ENCODE results near the gene TIMM17A. TPM values are rescaled to one million over a fixed set of nuclear protein-coding genes. Genes with fewer than 3 reads are reported as not detected.

The TIMM17A gene
- total RNA-seq, 6 donors from 2014 or later = 11.7 to 38.9 (median 23.2) TPM

GRCh38 chr1:201982623-201983379 is 27.5 kb downstream of the TIMM17A start, which contains the start of gene RNPEP:
Gene RNPEP, plus strand, starts transcription at chr1:201982648. Its CDS starts 19 bp downstream, at chr1:201982667.
- whole genome bisulfite sequencing, 2 donors = 0 to 1% methylated on average over 11 to 22 of the region's 80 CpGs
- H3K4me1 ChIP-seq = peaks cover 3 to 21% (median 13%) of the 10 kb centered on the region in 4 donors
- TF ChIP-seq EP300 (IDR thresholded peaks at IDR 0.05) (no peak), POLR2AphosphoS5 (IDR thresholded peaks at IDR 0.05) (peak; percentile 63 to 64), POLR2A (IDR thresholded peaks at IDR 0.05) (peak in 2 of 4 donors; percentile 77 to 82), CTCF (IDR thresholded peaks at IDR 0.05) (peak in 5 of 6 experiments; percentile 14 to 72 (median 52))
- DNase-seq (peak; percentile 83 to 94), ATAC-seq (ENCODE audit: low FRiP score in 2 of 2) (peak; percentile 94 to 96)
- no peaks in the 10 kb centered on the region for H3K27me3 ChIP-seq
- no peaks in the 10 kb centered on the region for H3K9me3 ChIP-seq
- no peaks in the 10 kb centered on the region for H3K36me3 ChIP-seq
- H3K4me3 ChIP-seq = peak within 1 kb of the TSS; percentile 54 to 100 (median 92)
- H3K27ac ChIP-seq = peak within 1 kb of the TSS; percentile 91 to 97 (median 94)

DNA sequence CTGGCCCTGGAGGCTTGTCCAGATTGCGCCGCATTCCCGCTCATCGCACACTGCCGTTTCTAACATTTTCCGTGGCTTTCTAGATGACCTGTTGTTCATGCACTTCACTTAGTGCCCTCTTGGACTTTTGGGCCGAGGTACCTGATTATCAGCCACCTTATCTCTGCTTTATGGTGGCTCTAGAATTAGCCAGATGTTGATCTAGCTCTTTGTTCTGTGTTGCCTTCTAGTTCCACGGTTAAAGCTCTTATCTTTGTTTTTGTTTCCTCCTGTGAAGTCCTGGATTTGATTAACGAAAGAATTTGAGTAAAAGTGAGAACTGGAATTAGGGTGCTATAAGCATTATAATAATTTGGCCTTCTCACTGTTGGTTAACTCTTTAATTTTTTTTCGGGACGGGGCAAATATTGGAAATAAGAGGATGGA is 28.1 kb downstream of the TIMM17A start:
- Histone ChIP-seq H3K27me3 (no peaks in the 10 kb centered on the region), H3K4me3 (peak overlapping the region; percentile 54 to 100 (median 92)), H3K4me1 (peaks cover 3 to 21% (median 13%) of the 10 kb centered on the region in 4 donors), H3K27ac (peak overlapping the region; percentile 91 to 97 (median 94)), H3K36me3 (peaks cover 0 to under 1% (median 0%) of the 10 kb centered on the region in 4 donors), H3K9me3 (no peaks in the 10 kb centered on the region)
- DNase-seq (no peak), ATAC-seq (ENCODE audit: low FRiP score in 2 of 2) (no peak)
- 11 to 12% methylated on average over 11 of the region's 11 CpGs for WGBS, 2 donors
- TF ChIP-seq EP300 (IDR thresholded peaks at IDR 0.05) (no peak), CTCF (IDR thresholded peaks at IDR 0.05) (peak in 1 of 6 experiments; percentile 8)

DNA sequence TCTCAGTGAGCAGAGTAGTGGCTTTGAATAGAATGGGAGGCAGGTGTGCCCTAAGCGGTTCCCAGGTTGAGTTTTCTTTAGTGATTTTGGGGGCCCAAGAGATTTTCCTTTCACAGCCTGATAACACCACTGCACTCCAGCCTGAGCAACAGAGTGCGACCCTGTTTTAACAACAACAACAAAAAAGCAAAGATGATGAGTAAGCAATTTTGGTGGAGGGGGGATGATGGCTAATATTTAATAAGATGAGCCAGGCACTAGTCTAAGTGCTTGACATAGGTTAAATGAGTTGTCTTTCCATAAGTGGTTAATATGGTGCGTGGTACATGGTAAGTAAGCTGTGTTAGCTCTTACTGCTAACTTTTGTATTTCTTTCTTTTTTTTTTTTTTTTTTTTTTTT is 29.1 kb downstream of the TIMM17A start:
- Histone ChIP-seq H3K27ac (peak overlapping the region in 1 of 4 donors; percentile 91), H3K36me3 (peaks cover 3 to 11% (median 10%) of the 10 kb centered on the region in 4 donors), H3K4me3 (no peak overlapping the region), H3K27me3 (no peaks in the 10 kb centered on the region), H3K4me1 (peaks cover 3 to 21% (median 13%) of the 10 kb centered on the region in 4 donors), H3K9me3 (no peaks in the 10 kb centered on the region)
- ATAC-seq (ENCODE audit: low FRiP score in 2 of 2) (no peak), DNase-seq (no peak)
- WGBS, 2 donors = 94 to 95% methylated on average over 3 of the region's 3 CpGs
- TF ChIP-seq CTCF (IDR thresholded peaks at IDR 0.05) = no peak
- TF ChIP-seq EP300 (IDR thresholded peaks at IDR 0.05) = no peak
- TF ChIP-seq POLR2AphosphoS5 (IDR thresholded peaks at IDR 0.05) = no peak
- TF ChIP-seq POLR2A (IDR thresholded peaks at IDR 0.05) = no peak

DNA sequence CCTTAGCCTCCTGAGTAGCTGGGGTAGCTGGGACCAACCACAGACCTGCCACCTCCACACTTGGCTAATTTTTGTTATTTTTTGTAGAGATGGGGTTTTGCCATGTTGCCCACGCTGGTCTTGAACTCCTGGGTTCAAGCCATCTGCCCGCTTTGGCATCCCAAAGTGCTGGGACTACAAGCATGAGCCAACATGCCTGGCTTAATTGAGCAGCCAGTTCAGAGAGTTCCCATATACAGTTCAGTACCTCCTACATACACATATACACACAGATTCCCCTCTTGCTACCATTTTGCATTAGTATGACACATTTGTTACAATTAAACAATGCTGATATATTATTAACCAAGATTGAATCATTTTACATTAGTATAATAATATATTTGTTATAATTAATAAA is 30.1 kb downstream of the TIMM17A start:
- Histone ChIP-seq H3K27ac (no peak overlapping the region), H3K9me3 (no peaks in the 10 kb centered on the region), H3K4me3 (no peak overlapping the region), H3K4me1 (peaks cover 3 to 21% (median 13%) of the 10 kb centered on the region in 4 donors), H3K36me3 (peaks cover 12 to 20% (median 19%) of the 10 kb centered on the region in 4 donors), H3K27me3 (no peaks in the 10 kb centered on the region)
- DNase-seq (no peak), ATAC-seq (ENCODE audit: low FRiP score in 2 of 2) (no peak)
- TF ChIP-seq EP300 (IDR thresholded peaks at IDR 0.05) = no peak
- TF ChIP-seq POLR2A (IDR thresholded peaks at IDR 0.05) = no peak
- no peak for TF ChIP-seq CTCF (IDR thresholded peaks at IDR 0.05)
- WGBS, 2 donors = 92 to 96% methylated on average over 2 of the region's 2 CpGs
